GOT3 (cell line): Measurements from ENCODE around the gene SLC39A7.

Experiments
- DNase-seq: peaks from one replicate; lab custom pipeline; 2025; ENCODE audit warnings: mixed read lengths; lab: John Stamatoyannopoulos, UW

SLC39A7 gene

DNA sequence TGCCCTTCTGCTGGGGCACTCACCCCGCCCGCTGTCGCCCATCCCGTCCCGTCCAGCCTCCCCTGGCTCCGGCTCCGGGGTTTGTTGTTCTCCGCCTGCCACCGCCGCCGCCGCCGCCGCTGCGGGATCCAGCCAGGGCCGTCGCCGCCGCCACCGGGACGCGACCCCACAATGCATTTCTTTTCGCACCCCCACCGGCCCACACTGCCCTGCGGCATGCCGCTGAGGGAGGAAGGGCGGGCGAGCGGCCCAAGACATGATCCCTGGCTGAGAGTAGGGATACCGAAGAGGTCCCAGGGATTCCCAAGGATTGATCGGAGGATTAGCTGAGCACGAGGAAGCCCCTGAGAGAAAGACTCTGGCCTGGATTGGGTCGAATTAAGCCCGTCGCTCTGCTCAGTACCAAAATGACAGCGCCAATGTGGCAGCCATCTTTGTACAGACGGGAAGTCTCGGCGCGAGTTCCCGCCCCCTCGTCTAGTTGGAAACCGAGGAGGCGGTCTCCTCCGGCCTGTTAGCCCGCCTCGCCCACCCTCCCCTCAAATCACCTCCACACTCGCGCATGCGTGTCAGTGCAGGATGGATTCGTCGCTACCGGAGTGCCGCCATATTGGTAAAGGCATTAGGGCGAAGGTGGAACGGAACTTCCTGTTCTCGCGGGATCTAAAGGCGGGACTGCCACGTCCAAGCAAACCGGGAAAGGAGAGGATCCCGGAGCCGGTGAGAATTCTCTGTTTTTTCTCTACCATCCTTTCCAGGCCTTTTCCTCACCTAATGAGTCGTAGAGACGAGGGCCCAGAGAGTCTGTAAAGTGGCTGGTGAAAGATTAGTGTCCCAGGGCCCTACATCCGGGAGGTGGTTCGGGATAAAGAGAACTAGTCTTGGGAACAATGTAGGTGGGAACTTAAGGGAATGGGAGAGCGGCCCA, at the start of gene SLC39A7, which contains the start of gene RXRB:
Gene SLC39A7 (plus strand): TSS at position 649 of the 928 bp plus-strand sequence. CDS start 379 bp downstream, outside the sequence.
Gene RXRB (minus strand): TSS at position 447 of the 928 bp plus-strand sequence. CDS start 189 bp downstream, at position 258.
- peak; percentile 88 for DNase-seq

GRCh38 chr6:33151050-33151449, 49.6 kb upstream of the SLC39A7 start:
- DNase-seq, result no peak

DNA sequence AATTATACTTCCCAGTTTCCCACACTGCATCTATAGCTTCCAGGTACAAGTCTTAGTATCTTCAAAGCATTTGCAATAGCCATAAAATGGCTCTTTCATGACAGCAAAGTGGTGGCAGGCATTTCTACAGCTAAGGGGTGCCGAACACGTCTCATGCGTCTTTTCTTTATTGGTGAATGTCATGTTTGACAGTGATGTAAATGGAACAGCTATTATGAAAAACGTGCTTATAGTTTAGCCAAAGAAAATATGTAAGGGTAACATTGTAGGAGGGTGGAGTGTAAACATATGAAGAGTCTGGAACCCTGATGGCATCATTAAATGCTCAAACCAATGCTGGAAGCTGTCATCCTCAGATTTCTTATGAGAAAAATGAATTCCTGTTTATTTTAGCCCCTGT, 46.3 kb upstream of the SLC39A7 start:
- no peak for DNase-seq

DNA sequence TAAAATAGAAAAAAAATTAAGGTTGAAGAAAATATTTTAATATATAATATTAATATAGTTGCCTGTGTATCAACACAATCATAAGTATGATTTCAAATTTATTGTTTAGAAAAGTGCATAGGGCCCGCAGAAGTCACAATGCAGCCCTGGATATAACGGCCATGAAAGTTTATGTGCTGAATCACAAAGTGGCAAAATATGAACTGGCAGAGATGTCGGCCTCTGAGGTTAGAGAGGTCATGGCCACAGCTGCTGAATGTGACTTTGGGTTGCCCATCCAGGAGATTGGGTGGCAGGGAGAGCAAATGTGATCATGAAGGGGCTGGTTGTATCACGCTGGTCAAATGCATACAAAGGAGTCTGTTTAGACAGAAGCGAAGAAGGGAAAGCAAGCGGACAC, 44.1 kb upstream of the SLC39A7 start:
- DNase-seq, result no peak

GRCh38 chr6:33156964-33157363, 43.7 kb upstream of the SLC39A7 start:
- DNase-seq, result no peak

GRCh38 chr6:33160096-33160495, 40.6 kb upstream of the SLC39A7 start:
- DNase-seq, result no peak

DNA sequence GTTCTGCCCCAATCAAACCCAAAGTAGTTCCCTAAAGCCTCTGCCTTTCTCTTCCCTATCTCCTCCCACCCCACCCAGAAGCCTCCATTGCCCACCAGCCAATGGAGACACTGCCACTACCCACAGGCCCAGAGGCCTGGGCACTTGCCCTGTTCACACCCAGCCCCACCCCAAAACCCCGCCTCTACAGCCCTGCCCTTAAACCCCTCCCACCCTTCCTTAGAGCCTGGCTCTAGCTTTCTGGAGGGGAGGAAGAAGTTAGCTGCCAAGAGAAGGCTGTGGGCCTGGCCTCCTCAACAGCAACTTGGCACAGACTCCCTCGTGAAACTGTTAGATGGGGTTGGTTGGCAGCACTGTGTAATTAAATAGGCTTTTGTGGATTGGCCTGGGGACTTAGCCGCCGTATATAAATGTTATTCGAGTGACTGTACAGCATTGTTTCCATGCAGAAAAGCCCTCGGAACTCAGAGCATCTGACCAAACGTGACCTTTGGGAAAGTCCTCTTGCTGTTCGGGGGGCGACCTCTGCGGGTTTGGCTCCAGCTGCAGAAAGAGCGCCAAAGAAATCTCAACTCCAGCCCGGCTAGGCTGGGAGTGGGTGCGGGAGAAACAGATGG, 39.8 kb upstream of the SLC39A7 start:
- peak; percentile 48 for DNase-seq

DNA sequence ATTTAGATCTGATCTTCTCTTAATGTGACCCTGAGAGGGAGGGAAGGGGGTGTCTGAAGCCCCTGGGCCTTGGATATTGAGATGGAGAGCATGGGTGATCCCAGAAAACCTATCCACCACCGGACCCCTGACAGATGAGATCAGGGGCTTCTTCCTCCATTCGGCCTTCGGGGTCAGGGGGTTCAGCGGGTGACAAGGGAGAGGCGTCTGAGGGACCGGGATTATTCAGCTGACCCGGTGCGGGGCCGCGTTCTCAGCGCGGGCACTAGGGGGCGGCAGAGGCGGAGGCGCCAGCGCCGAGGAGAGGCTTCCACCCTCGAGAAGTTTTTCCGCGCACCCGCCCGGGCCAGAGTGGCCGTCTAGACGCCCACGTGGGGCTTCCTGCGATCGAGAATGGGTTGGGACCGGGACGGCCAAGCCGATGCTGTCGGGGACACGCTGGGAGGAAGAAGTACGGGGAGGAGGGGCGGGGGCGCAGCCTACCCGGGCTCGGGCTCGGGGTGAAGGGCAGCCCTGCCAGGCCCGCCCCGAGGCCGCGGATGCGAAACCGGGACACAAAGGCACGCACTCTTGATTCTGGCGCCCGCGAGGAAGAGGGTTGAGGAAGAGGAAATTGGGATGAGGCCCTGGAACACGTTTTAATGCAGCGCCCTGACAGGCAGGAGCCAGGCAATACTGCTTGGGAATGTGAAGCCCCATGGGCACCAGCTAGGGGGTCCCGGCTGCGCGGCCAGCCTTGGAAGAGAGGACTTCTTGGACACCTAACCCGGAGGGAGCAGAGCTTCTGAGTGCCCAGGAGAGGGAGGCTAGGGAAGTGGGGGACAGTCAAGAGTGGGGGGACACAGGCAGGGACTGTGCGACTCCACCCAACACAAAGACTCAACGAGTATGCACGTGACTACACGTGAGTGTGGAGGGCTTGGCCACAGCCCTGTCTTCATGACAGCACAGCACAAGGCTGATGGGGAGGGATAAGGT, 39.0 kb upstream of the SLC39A7 start:
- peak; percentile 68 for DNase-seq

- DNase-seq, result no peak
Measured at GRCh38 chr6:33163540-33163939, 37.1 kb upstream of the SLC39A7 start.

DNA sequence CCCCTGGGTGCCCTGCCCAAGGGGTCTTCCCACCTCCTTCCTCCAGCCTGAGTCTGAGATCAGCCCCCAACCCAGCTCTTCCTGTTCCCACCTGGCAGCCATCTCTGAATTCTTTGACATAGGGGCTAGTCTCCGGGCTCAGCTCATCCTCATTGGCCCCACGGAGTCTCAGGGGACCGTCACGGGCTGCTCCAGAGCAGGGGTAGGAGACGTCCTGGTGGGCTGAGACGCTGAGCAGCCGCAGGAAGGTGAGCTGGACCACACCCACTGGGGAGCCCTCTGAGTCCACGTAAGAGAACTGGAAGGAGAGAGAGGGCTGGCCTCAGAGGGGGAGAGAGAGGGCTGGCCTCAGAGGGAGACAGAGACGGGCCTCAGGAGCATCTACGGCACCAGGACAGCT, 36.5 kb upstream of the SLC39A7 start:
- no peak for DNase-seq

- DNase-seq, result no peak
Measured at GRCh38 chr6:33164665-33165373, 35.8 kb upstream of the SLC39A7 start.

- DNase-seq, result no peak
Measured at GRCh38 chr6:33165581-33166258, 34.9 kb upstream of the SLC39A7 start.

GRCh38 chr6:33166363-33166762, 34.3 kb upstream of the SLC39A7 start:
- no peak for DNase-seq

- DNase-seq, result no peak
Measured at GRCh38 chr6:33166811-33167210, 33.9 kb upstream of the SLC39A7 start.

GRCh38 chr6:33167374-33168283, 33.0 kb upstream of the SLC39A7 start:
- DNase-seq, result no peak

GRCh38 chr6:33168284-33168601, 32.4 kb upstream of the SLC39A7 start:
- DNase-seq, result no peak

- DNase-seq, result no peak
Measured at GRCh38 chr6:33168639-33169038, 32.0 kb upstream of the SLC39A7 start.

GRCh38 chr6:33169291-33170175, 31.1 kb upstream of the SLC39A7 start:
- DNase-seq, result no peak
